Endothelial cell of umbilical vein (primary cell): ENCODE results near the gene SH3RF1. TPM values are rescaled to one million over a fixed set of nuclear protein-coding genes. Genes with fewer than 3 reads are reported as not detected.

Experiments
- BruUV-seq: library from RNA; stranded (reverse); fragments of 400-500 nt; replicated peaks from 2 replicates; lab custom pipeline; 2021; lab: Mats Ljungman, UMichigan
- CTCF ChIA-PET: fragments of 300-600, 350-600 bp; sonication (Branson Sonifier 250); formaldehyde crosslinking; loops from one replicate; lab custom pipeline; 2021; ENCODE audit warnings: antibody characterized with exemption, inconsistent platforms; lab: Charles Lee
- POLR2A ChIA-PET: fragments of 300-600, 350-600 bp; sonication (Branson Sonifier 250); formaldehyde crosslinking; loops from one replicate; lab custom pipeline; 2021; ENCODE audit warnings: antibody characterized with exemption, inconsistent platforms; lab: Charles Lee
- DNase-seq: peaks from one replicate; pipeline ENCODE4 v3.0.0-alpha.2; 2011; ENCODE audit warnings: low read depth, low spot score
- FAIRE-seq: peaks from 2 replicates; lab custom pipeline; 2011; peaks lifted over from hg19 to GRCh38; lab: Jason Lieb, UNC
- H2AFZ ChIP-seq: 2 replicates; pipeline ENCODE4 v1.6.0; 2012; ENCODE audit warnings: low read depth, low read length, control low read depth, inconsistent platforms
- H3K27ac ChIP-seq: 2 replicates; pipeline ENCODE4 v1.5.1; 2011; ENCODE audit warnings: low read depth, mild to moderate bottlenecking, control low read depth, low read length, moderate library complexity; ENCODE audit not compliant: insufficient read depth
- H3K27me3 ChIP-seq, 2 experiments: 2 replicates each; pipeline versions ENCODE4 v1.6.0 to v1.6.1; 2011; ENCODE audit warnings: low read length in 2 of 2, mixed read lengths in 1 of 2; ENCODE audit not compliant: control insufficient read depth in 2 of 2, insufficient read depth in 2 of 2
- H3K36me3 ChIP-seq, 2 experiments: 2 replicates in 1 of 2; 3 replicates in 1 of 2; pipeline ENCODE4 v1.5.1; 2011; ENCODE audit warnings: low read length in 2 of 2, mild to moderate bottlenecking in 1 of 2, moderate library complexity in 1 of 2; ENCODE audit not compliant: control insufficient read depth in 2 of 2, insufficient read depth in 2 of 2; ENCODE audit errors: extremely low read depth in 1 of 2
- H3K4me1 ChIP-seq: 3 replicates; pipeline ENCODE4 v1.5.1; 2011; ENCODE audit warnings: mild to moderate bottlenecking, low read length; ENCODE audit not compliant: control insufficient read depth, insufficient read depth; ENCODE audit errors: extremely low read depth
- H3K4me2 ChIP-seq: 2 replicates; pipeline ENCODE4 v1.6.1; 2011; ENCODE audit warnings: low read length, control low read depth, mixed read lengths; ENCODE audit not compliant: insufficient read depth
- H3K4me3 ChIP-seq, 3 experiments: fragments of 200-600 bp in 1 of 3; sonication (generic), shearing (Covaris generic) in 1 of 3; replicated peaks in 1 of 3; 2 replicates each; pipeline ENCODE4 v1.5.1; 2011 to 2016; ENCODE audit warnings: control low read depth in 3 of 3, low read length in 3 of 3, mild to moderate bottlenecking in 2 of 3, inconsistent platforms in 1 of 3, low read depth in 1 of 3, moderate library complexity in 1 of 3; ENCODE audit not compliant: insufficient read depth in 1 of 3
- H3K79me2 ChIP-seq: 2 replicates; pipeline ENCODE4 v1.6.0; 2012; ENCODE audit warnings: low read length, inconsistent platforms; ENCODE audit not compliant: control insufficient read depth, insufficient read depth
- H3K9ac ChIP-seq: replicated peaks from 2 replicates; pipeline ENCODE3; 2011; ENCODE audit warnings: low read length, control low read depth; ENCODE audit not compliant: insufficient read depth; ENCODE audit errors: extremely low read depth
- H3K9me1 ChIP-seq: replicated peaks from 3 replicates; pipeline ENCODE4 v1.6.0; 2011; ENCODE audit warnings: mild to moderate bottlenecking, low read length; ENCODE audit not compliant: control insufficient read depth, insufficient read depth; ENCODE audit errors: extremely low read depth
- H3K9me3 ChIP-seq: replicated peaks from 2 replicates; pipeline ENCODE4 v1.5.1; 2012; ENCODE audit warnings: low read length, inconsistent platforms; ENCODE audit not compliant: control insufficient read depth, insufficient read depth
- H4K20me1 ChIP-seq: replicated peaks from 2 replicates; pipeline ENCODE3; 2011; ENCODE audit warnings: mild to moderate bottlenecking, low read length; ENCODE audit not compliant: control insufficient read depth, insufficient read depth; ENCODE audit errors: extremely low read depth
- EZH2 ChIP-seq: IDR thresholded peaks from 2 replicates; pipeline ENCODE4 v1.6.1; 2012; ENCODE audit warnings: borderline replicate concordance, low read depth, mild to moderate bottlenecking, moderate library complexity, low read length, inconsistent platforms; ENCODE audit not compliant: severe bottlenecking
- FOS ChIP-seq: IDR thresholded peaks from 2 replicates; pipeline ENCODE4 v1.6.1; 2011; ENCODE audit warnings: mild to moderate bottlenecking, low read length, moderate library complexity, borderline replicate concordance; ENCODE audit not compliant: insufficient read depth
- GATA2 ChIP-seq: IDR thresholded peaks from 2 replicates; pipeline ENCODE4 v1.7.0; 2011; ENCODE audit warnings: low read depth, mild to moderate bottlenecking, moderate library complexity, mixed read lengths, low read length; ENCODE audit not compliant: insufficient read length, insufficient read depth
- JUN ChIP-seq: IDR thresholded peaks from 2 replicates; pipeline ENCODE4 v1.6.1; 2011; ENCODE audit warnings: borderline replicate concordance, low read depth; ENCODE audit not compliant: insufficient read length, insufficient read depth
- MYC ChIP-seq: IDR thresholded peaks from one replicate; pipeline ENCODE4 v1.6.1; 2011; ENCODE audit warnings: mild to moderate bottlenecking, low read depth, low read length
- POLR2A ChIP-seq: IDR thresholded peaks from 2 replicates; pipeline ENCODE4 v1.6.1; 2012; ENCODE audit warnings: low read depth, mild to moderate bottlenecking, control low read depth, low read length
- POLR2AphosphoS5 ChIP-seq: IDR thresholded peaks from 2 replicates; pipeline ENCODE4 v1.6.1; 2012; ENCODE audit warnings: low read depth, mild to moderate bottlenecking, control low read depth, low read length, moderate library complexity; ENCODE audit not compliant: insufficient read depth
- dilution Hi-C: fragments of 300-500 bp; cut with MboI; formaldehyde crosslinking; loops from one replicate; pipeline ENCODE4 v1.15.0; 2019; ENCODE audit warnings: low sequenced_read_pairs; ENCODE audit not compliant: extremely low pct_ligation_motif_present
- intact Hi-C: fragments of 100-400 bp; cut with micrococcal nuclease; formaldehyde crosslinking; loops from one replicate; pipeline ENCODE4 v1.10.0; 2022
- polyA plus RNA-seq, 4 experiments: library from polyadenylated mRNA; depleted of rRNA in 3 of 4; stranded (reverse) in 3 of 4; unstranded in 1 of 4; fragments of >200 nt; gene quantifications; 2 replicates each; pipeline versions ENCODE4 v1.2.1 to v1.2.3, GENCODE V29; 2011 to 2012; ENCODE audit warnings: missing spikeins in 1 of 4
- total RNA-seq: library from RNA; stranded (reverse); gene quantifications from 2 replicates; pipeline ENCODE4 v1.2.3, GENCODE V29; 2021
- TF ChIP-seq, protein P1 (sequence below): IDR thresholded peaks from 2 replicates; pipeline ENCODE4 v1.6.1; 2011; ENCODE audit not compliant: insufficient read depth, insufficient read length
- TF ChIP-seq, protein P2 (sequence below), 2 donors: IDR thresholded peaks; 1 replicate in 1 of 2; 2 replicates in 1 of 2; pipeline ENCODE4 v1.5.1; 2011; ENCODE audit warnings: low read length in 2 of 2, mild to moderate bottlenecking in 2 of 2, moderate library complexity in 2 of 2, control low read depth in 1 of 2, inconsistent platforms in 1 of 2, low read depth in 1 of 2; ENCODE audit not compliant: insufficient read depth in 1 of 2; ENCODE audit errors: extremely low read depth in 1 of 2

The SH3RF1 gene
- total and polyA plus RNA-seq, 2 donors (not counting 3 experiments of a cell fraction or from before 2014, with no cell fraction given): 16.2 to 24.9 TPM

DNA sequence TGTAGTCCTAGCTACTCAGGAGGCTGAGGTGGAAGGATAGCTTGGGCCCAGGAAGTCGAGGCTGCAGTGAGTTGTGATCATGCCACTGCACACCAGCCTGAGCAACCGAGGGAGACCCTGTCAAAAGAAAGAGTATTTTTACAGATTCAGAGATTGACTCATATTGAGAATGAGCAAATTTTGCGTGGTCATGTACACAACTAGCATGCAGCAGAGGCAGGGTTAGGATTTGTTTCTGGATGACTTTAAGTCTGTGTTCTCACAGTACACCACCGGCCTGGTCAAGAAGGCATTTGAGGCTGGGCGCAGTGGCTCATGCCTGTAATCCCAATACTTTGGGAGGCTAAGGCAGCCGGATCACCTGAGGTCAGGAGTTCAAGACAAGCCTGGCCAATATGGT lies 215.9 kb downstream of the SH3RF1 start:
- BruUV-seq: no TSS peak
- no peaks in the 10 kb centered on the region for H3K79me2 ChIP-seq
- no peak for DNase-seq
- no peaks in the 10 kb centered on the region for H3K9me1 ChIP-seq
- peaks cover 22% of the 10 kb centered on the region for H3K4me1 ChIP-seq
- intact Hi-C loops: no loop called here
- no peaks in the 10 kb centered on the region for H3K27me3 ChIP-seq
- ChIA-PET POLR2A (no interaction called here), CTCF (no interaction called here)
- no peak overlapping the region for H3K9ac ChIP-seq
- FAIRE-seq: no peak
- dilution Hi-C loops: no loop called here
- no peaks in the 10 kb centered on the region for H4K20me1 ChIP-seq
- H3K36me3 ChIP-seq: no peaks in the 10 kb centered on the region
- no peak overlapping the region for H3K4me2 ChIP-seq
- no peak overlapping the region for H3K4me3 ChIP-seq
- H3K9me3 ChIP-seq: no peaks in the 10 kb centered on the region
- no peak overlapping the region for H3K27ac ChIP-seq
- H2AFZ ChIP-seq: no peak overlapping the region
- TF ChIP-seq POLR2AphosphoS5 (no peak), FOS (no peak), EZH2 (no peak), GATA2 (no peak), POLR2A (no peak), JUN (no peak), MYC (no peak)
- TF ChIP-seq, protein P1, sequence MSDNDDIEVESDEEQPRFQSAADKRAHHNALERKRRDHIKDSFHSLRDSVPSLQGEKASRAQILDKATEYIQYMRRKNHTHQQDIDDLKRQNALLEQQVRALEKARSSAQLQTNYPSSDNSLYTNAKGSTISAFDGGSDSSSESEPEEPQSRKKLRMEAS: no peak
- TF ChIP-seq, protein P2, sequence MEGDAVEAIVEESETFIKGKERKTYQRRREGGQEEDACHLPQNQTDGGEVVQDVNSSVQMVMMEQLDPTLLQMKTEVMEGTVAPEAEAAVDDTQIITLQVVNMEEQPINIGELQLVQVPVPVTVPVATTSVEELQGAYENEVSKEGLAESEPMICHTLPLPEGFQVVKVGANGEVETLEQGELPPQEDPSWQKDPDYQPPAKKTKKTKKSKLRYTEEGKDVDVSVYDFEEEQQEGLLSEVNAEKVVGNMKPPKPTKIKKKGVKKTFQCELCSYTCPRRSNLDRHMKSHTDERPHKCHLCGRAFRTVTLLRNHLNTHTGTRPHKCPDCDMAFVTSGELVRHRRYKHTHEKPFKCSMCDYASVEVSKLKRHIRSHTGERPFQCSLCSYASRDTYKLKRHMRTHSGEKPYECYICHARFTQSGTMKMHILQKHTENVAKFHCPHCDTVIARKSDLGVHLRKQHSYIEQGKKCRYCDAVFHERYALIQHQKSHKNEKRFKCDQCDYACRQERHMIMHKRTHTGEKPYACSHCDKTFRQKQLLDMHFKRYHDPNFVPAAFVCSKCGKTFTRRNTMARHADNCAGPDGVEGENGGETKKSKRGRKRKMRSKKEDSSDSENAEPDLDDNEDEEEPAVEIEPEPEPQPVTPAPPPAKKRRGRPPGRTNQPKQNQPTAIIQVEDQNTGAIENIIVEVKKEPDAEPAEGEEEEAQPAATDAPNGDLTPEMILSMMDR (IDR thresholded peaks at IDR 0.05; ENCODE audit: extremely low read depth in 1 of 2, insufficient read depth in 1 of 2, low read depth in 1 of 2, low read length in 2 of 2): no peak
